ENCODE data around the gene TBL1XR1. TPM values are rescaled to one million over a fixed set of nuclear protein-coding genes. Genes with fewer than 3 reads are reported as not detected.

TBL1XR1 gene
- total and polyA plus RNA-seq, 2 of the 4 experiments (the other 2 are of a cell fraction), result 25.2 to 170 TPM

DNA sequence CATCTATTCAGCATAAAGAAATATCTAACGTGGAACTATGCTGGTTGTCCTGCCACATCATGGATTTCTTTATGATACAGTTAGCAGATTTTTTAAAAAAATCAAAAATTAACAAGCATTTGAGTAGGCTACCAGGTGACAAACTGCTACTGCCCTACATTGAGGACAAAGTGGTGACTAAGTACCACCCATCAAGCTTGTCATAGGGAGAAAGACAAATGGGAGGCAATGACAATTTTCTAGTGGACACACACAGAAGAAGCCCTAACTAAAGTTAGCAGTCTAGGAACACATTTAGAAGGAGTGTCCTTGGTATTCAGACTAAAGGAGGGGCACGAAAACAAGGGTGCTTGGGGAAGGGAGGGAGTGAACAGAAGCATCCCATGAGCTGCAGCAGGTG is 131.2 kb downstream of the TBL1XR1 start:
- Histone ChIP-seq H3K4me2 (ENCODE audit: low read depth, low read length) (no peak overlapping the region), H3K4ac (ENCODE audit: low read depth, low read length) (no peak overlapping the region), H3K4me1 (ENCODE audit: control insufficient read depth, insufficient read depth, low read length) (peaks cover 8% of the 10 kb centered on the region), H3K27ac (ENCODE audit: insufficient read depth, low read length) (no peak overlapping the region), H3K27me3 (ENCODE audit: control insufficient read depth, insufficient read depth, low read length) (no peaks in the 10 kb centered on the region), H4K91ac (ENCODE audit: insufficient read depth, low read depth, low read length) (no peak overlapping the region), H3K56ac (ENCODE audit: extremely low read depth, insufficient read depth, low read length) (no peak overlapping the region), H3K9me1 (ENCODE audit: insufficient read depth, low read length) (peaks cover 6% of the 10 kb centered on the region), H4K20me1 (ENCODE audit: insufficient read depth, low read length) (peaks cover 45% of the 10 kb centered on the region; the same call in 1 of the 2 replicates), H4K5ac (ENCODE audit: low read depth, low read length) (no peak overlapping the region), H4K8ac (ENCODE audit: low read depth in 2 of 2, low read length in 2 of 2) (no peak overlapping the region), H3K79me1 (ENCODE audit: low read depth in 1 of 2, low read length in 2 of 2) (peaks cover 18 to 76% of the 10 kb centered on the region in 2 experiments; a peak in 3 of 4 replicates), H3K9me3 (ENCODE audit: control insufficient read depth, insufficient read depth, low read length) (no peaks in the 10 kb centered on the region), H3K36me3 (ENCODE audit: control insufficient read depth, insufficient read depth, low read length) (peaks cover 1% of the 10 kb centered on the region; the same call in 1 of the 2 replicates), H3K18ac (ENCODE audit: low read depth, low read length) (no peak overlapping the region), H2AFZ (replicated peaks; ENCODE audit: low read length, poor library complexity) (no peak overlapping the region), H2BK120ac (ENCODE audit: low read depth, low read length) (no peak overlapping the region), H2AK5ac (ENCODE audit: low read depth, low read length) (peak overlapping the region; percentile 16; the same call in 1 of the 2 replicates), H3K9ac (ENCODE audit: low read depth, low read length) (no peak overlapping the region), H2BK5ac (ENCODE audit: low read depth, low read length, poor library complexity, severe bottlenecking) (no peak overlapping the region), H2AK9ac (replicated peaks; ENCODE audit: low read depth, low read length, poor library complexity) (no peak overlapping the region), H3K23ac (ENCODE audit: low read depth, low read length) (peak overlapping the region; percentile 62), H2BK15ac (ENCODE audit: low read depth, low read length) (no peak overlapping the region), H3K14ac (replicated peaks; ENCODE audit: low read depth, low read length) (no peak overlapping the region), H3K4me3 (ENCODE audit: insufficient read depth, low read depth, low read length) (no peak overlapping the region), H2BK20ac (ENCODE audit: low read depth, low read length) (no peak overlapping the region)
- POLR2A ChIA-PET (ENCODE audit: unreplicated experiment), result no interaction called here
- CTCF ChIA-PET, result no interaction called here
- ATAC-seq (ENCODE audit: low read depth) (no peak), DNase-seq (no peak)
- intact Hi-C loops (cut with micrococcal nuclease) (no loop called here), in situ Hi-C loops (cut with MboI; ENCODE audit: low sequenced_read_pairs) (loop anchor here (25.0 kb wide), 1 partner anchor 1271 kb away; no protein-coding TSS in a partner anchor), dilution Hi-C loops (cut with HindIII; ENCODE audit: low sequenced_read_pairs, unreplicated experiment) (no loop called here)
- no TSS peak for BruUV-seq (replicated peaks)
- WGBS, 2 experiments (ENCODE audit: extremely low coverage in 2 of 2, insufficient read length in 1 of 2), result no CpG with 5 or more reads among the region's 2 CpGs
- TF ChIP-seq, protein P1, sequence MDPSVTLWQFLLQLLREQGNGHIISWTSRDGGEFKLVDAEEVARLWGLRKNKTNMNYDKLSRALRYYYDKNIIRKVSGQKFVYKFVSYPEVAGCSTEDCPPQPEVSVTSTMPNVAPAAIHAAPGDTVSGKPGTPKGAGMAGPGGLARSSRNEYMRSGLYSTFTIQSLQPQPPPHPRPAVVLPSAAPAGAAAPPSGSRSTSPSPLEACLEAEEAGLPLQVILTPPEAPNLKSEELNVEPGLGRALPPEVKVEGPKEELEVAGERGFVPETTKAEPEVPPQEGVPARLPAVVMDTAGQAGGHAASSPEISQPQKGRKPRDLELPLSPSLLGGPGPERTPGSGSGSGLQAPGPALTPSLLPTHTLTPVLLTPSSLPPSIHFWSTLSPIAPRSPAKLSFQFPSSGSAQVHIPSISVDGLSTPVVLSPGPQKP (IDR thresholded peaks at IDR 0.05; ENCODE audit: borderline replicate concordance, low read depth, low read length), result no peak
- TF ChIP-seq MAFK (IDR thresholded peaks at IDR 0.05; ENCODE audit: low read depth, low read length) (no peak), CEBPB (IDR thresholded peaks at IDR 0.05; ENCODE audit: low read depth, low read length) (no peak)

Measured in IMR-90 (cell line).